Measurements from ENCODE around the gene ZSWIM9.

The ZSWIM9 gene

GRCh38 chr19:48169939-48170803 lies at the start of gene ZSWIM9, which contains the start of gene LIG1:
ZSWIM9 (plus strand) TSS chr19:48170680; CDS start chr19:48171803, 1,123 bp downstream.
LIG1 (minus strand) TSS chr19:48170344; CDS start chr19:48165566, 4,778 bp downstream.
- DNase-seq: peak; percentile 95

- no peak for DNase-seq
Observed at GRCh38 chr19:48121066-48121465, 49.4 kb upstream of the ZSWIM9 start.

GRCh38 chr19:48121909-48122371 lies 48.5 kb upstream of the ZSWIM9 start:
- peak; percentile 23 for DNase-seq

GRCh38 chr19:48122421-48122820 lies 48.1 kb upstream of the ZSWIM9 start:
- DNase-seq: no peak

GRCh38 chr19:48123907-48124651 lies 46.4 kb upstream of the ZSWIM9 start:
- peak; percentile 64 for DNase-seq

GRCh38 chr19:48127561-48127960 lies 42.9 kb upstream of the ZSWIM9 start:
- no peak for DNase-seq

- DNase-seq: no peak
Observed at GRCh38 chr19:48133094-48133493, 37.4 kb upstream of the ZSWIM9 start.

- DNase-seq: peak; percentile 45
Observed at GRCh38 chr19:48135411-48135810, 35.1 kb upstream of the ZSWIM9 start.

- DNase-seq: no peak
Observed at GRCh38 chr19:48136547-48136946, 33.9 kb upstream of the ZSWIM9 start.

- no peak for DNase-seq
Observed at GRCh38 chr19:48137411-48137810, 33.1 kb upstream of the ZSWIM9 start.

GRCh38 chr19:48139053-48139452 lies 31.4 kb upstream of the ZSWIM9 start:
- no peak for DNase-seq

- no peak for DNase-seq
Observed at GRCh38 chr19:48147597-48148175, 22.8 kb upstream of the ZSWIM9 start.

GRCh38 chr19:48148576-48148975 lies 21.9 kb upstream of the ZSWIM9 start:
- no peak for DNase-seq

GRCh38 chr19:48149430-48149829 lies 21.1 kb upstream of the ZSWIM9 start:
- no peak for DNase-seq

GRCh38 chr19:48152551-48152950 lies 17.9 kb upstream of the ZSWIM9 start:
- DNase-seq: peak; percentile 70

GRCh38 chr19:48154003-48154402 lies 16.5 kb upstream of the ZSWIM9 start:
- no peak for DNase-seq

- no peak for DNase-seq
Observed at GRCh38 chr19:48158210-48158790, 12.2 kb upstream of the ZSWIM9 start.

- DNase-seq: no peak
Observed at GRCh38 chr19:48168689-48169088, 1.8 kb upstream of the ZSWIM9 start.

- DNase-seq: peak; percentile 90
Observed at GRCh38 chr19:48169578-48169938, 922 bp upstream of the ZSWIM9 start.

- DNase-seq: no peak
Observed at GRCh38 chr19:48170817-48171347, 402 bp downstream of the ZSWIM9 start.

- DNase-seq: no peak
Observed at GRCh38 chr19:48171710-48172109, 1.2 kb downstream of the ZSWIM9 start.

- DNase-seq: no peak
Observed at GRCh38 chr19:48174445-48175030, 4.1 kb downstream of the ZSWIM9 start.

All from stimulated activated CD4-positive, alpha-beta T cell treated with anti-CD3 and anti-CD28 coated beads, Interleukin-15, amount 100 ng/mL, for 24 hours (primary cell).